ENCODE measurements around the gene CXorf66.

GRCh38 chrX:139933904-139934303 is 31.4 kb downstream of the CXorf66 start:
- TF ChIP-seq POLR2A (conservative IDR thresholded peaks at IDR 0.05) (no peak), POLR2AphosphoS5 (IDR thresholded peaks at IDR 0.05; ENCODE audit: control insufficient read depth, insufficient read depth, low read depth, low read length) (no peak), ATF2 (CRISPR knock-in tag; IDR thresholded peaks at IDR 0.05) (no peak), MYC (IDR thresholded peaks at IDR 0.05; ENCODE audit: low read depth, low read length) (no peak), MYC (CRISPR knock-in tag; IDR thresholded peaks at IDR 0.05; ENCODE audit: borderline replicate concordance, low read depth) (no peak), POLR3A (IDR thresholded peaks at IDR 0.05; ENCODE audit: borderline replicate concordance, extremely low read depth, insufficient read depth, insufficient read length) (no peak), LEF1 (IDR thresholded peaks at IDR 0.05) (no peak), ZNF766 (CRISPR knock-in tag; conservative IDR thresholded peaks at IDR 0.05) (no peak), ELF2 (CRISPR knock-in tag; IDR thresholded peaks at IDR 0.05) (no peak), CHD2 (IDR thresholded peaks at IDR 0.05; ENCODE audit: low read depth, low read length) (no peak), DEAF1 (CRISPR knock-in tag; IDR thresholded peaks at IDR 0.05) (no peak), ZFP36 (IDR thresholded peaks at IDR 0.05; ENCODE audit: low read depth, low read length, partially characterized antibody) (no peak)
- TF ChIP-seq, protein P1, sequence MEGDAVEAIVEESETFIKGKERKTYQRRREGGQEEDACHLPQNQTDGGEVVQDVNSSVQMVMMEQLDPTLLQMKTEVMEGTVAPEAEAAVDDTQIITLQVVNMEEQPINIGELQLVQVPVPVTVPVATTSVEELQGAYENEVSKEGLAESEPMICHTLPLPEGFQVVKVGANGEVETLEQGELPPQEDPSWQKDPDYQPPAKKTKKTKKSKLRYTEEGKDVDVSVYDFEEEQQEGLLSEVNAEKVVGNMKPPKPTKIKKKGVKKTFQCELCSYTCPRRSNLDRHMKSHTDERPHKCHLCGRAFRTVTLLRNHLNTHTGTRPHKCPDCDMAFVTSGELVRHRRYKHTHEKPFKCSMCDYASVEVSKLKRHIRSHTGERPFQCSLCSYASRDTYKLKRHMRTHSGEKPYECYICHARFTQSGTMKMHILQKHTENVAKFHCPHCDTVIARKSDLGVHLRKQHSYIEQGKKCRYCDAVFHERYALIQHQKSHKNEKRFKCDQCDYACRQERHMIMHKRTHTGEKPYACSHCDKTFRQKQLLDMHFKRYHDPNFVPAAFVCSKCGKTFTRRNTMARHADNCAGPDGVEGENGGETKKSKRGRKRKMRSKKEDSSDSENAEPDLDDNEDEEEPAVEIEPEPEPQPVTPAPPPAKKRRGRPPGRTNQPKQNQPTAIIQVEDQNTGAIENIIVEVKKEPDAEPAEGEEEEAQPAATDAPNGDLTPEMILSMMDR (IDR thresholded peaks at IDR 0.05 in 2 of 3, conservative IDR thresholded peaks at IDR 0.05 in 1 of 3; ENCODE audit: insufficient read depth in 2 of 3, low read depth in 1 of 3, low read length in 3 of 3): no peak
- TF ChIP-seq, protein P2, sequence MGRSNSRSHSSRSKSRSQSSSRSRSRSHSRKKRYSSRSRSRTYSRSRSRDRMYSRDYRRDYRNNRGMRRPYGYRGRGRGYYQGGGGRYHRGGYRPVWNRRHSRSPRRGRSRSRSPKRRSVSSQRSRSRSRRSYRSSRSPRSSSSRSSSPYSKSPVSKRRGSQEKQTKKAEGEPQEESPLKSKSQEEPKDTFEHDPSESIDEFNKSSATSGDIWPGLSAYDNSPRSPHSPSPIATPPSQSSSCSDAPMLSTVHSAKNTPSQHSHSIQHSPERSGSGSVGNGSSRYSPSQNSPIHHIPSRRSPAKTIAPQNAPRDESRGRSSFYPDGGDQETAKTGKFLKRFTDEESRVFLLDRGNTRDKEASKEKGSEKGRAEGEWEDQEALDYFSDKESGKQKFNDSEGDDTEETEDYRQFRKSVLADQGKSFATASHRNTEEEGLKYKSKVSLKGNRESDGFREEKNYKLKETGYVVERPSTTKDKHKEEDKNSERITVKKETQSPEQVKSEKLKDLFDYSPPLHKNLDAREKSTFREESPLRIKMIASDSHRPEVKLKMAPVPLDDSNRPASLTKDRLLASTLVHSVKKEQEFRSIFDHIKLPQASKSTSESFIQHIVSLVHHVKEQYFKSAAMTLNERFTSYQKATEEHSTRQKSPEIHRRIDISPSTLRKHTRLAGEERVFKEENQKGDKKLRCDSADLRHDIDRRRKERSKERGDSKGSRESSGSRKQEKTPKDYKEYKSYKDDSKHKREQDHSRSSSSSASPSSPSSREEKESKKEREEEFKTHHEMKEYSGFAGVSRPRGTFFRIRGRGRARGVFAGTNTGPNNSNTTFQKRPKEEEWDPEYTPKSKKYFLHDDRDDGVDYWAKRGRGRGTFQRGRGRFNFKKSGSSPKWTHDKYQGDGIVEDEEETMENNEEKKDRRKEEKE (IDR thresholded peaks at IDR 0.05; ENCODE audit: borderline replicate concordance in 1 of 2, control insufficient read depth in 1 of 2, low read depth in 2 of 2, low read length in 1 of 2): no peak

Data from K562 (cell line).